Measurements from ENCODE around the gene USP24. TPM values are rescaled to one million over a fixed set of nuclear protein-coding genes. Genes with fewer than 3 reads are reported as not detected.

Gene USP24
- total RNA-seq, 1 donor from 2014 or later, result 44.6 TPM

- DNase-seq (ENCODE audit: low read depth, low spot score), result no peak
- Mint-ChIP-seq H3K4me3 (no peak overlapping the region), H3K27me3 (ENCODE audit: low read depth) (no peaks in the 10 kb centered on the region), H3K4me1 (no peaks in the 10 kb centered on the region), H3K36me3 (ENCODE audit: low read depth) (peaks cover 19% of the 10 kb centered on the region), H3K27ac (ENCODE audit: unreplicated experiment) (peak overlapping the region; percentile 67), H3K9me3 (no peaks in the 10 kb centered on the region)
- no peak for TF ChIP-seq CTCF (conservative IDR thresholded peaks at IDR 0.05)
Observed at GRCh38 chr1:55087439-55087838, 127.7 kb downstream of the USP24 start.

- Mint-ChIP-seq H3K36me3 (ENCODE audit: low read depth) (peaks cover 10% of the 10 kb centered on the region), H3K4me1 (no peaks in the 10 kb centered on the region), H3K27ac (ENCODE audit: unreplicated experiment) (no peak overlapping the region), H3K27me3 (ENCODE audit: low read depth) (no peaks in the 10 kb centered on the region), H3K4me3 (no peak overlapping the region), H3K9me3 (no peaks in the 10 kb centered on the region)
- no peak for TF ChIP-seq CTCF (conservative IDR thresholded peaks at IDR 0.05)
- DNase-seq (ENCODE audit: low read depth, low spot score), result no peak
Observed at GRCh38 chr1:55084257-55084656, 130.9 kb downstream of the USP24 start.

GRCh38 chr1:55081905-55082296, 133.3 kb downstream of the USP24 start:
- Mint-ChIP-seq H3K4me1 (no peaks in the 10 kb centered on the region), H3K9me3 (no peaks in the 10 kb centered on the region), H3K36me3 (ENCODE audit: low read depth) (peaks cover 6% of the 10 kb centered on the region), H3K27me3 (ENCODE audit: low read depth) (no peaks in the 10 kb centered on the region), H3K4me3 (no peak overlapping the region), H3K27ac (ENCODE audit: unreplicated experiment) (no peak overlapping the region)
- no peak for TF ChIP-seq CTCF (conservative IDR thresholded peaks at IDR 0.05)
- no peak for DNase-seq (ENCODE audit: low read depth, low spot score)

GRCh38 chr1:55081188-55081904, 133.8 kb downstream of the USP24 start:
- Mint-ChIP-seq H3K4me3 (no peak overlapping the region), H3K9me3 (no peaks in the 10 kb centered on the region), H3K36me3 (ENCODE audit: low read depth) (peaks cover 6% of the 10 kb centered on the region), H3K27me3 (ENCODE audit: low read depth) (no peaks in the 10 kb centered on the region), H3K4me1 (no peaks in the 10 kb centered on the region), H3K27ac (ENCODE audit: unreplicated experiment) (no peak overlapping the region)
- no peak for TF ChIP-seq CTCF (conservative IDR thresholded peaks at IDR 0.05)
- DNase-seq (ENCODE audit: low read depth, low spot score), result no peak

GRCh38 chr1:55079651-55080050, 135.5 kb downstream of the USP24 start:
- no peaks in the 10 kb centered on the region for H3K4me1 Mint-ChIP-seq
- H3K27me3 Mint-ChIP-seq (ENCODE audit: low read depth), result no peaks in the 10 kb centered on the region
- no peaks in the 10 kb centered on the region for H3K9me3 Mint-ChIP-seq
- peaks cover 4% of the 10 kb centered on the region for H3K36me3 Mint-ChIP-seq (ENCODE audit: low read depth)
- DNase-seq (ENCODE audit: low read depth, low spot score), result no peak
- no peak overlapping the region for H3K4me3 Mint-ChIP-seq
- no peak overlapping the region for H3K27ac Mint-ChIP-seq (ENCODE audit: unreplicated experiment)
- TF ChIP-seq CTCF (conservative IDR thresholded peaks at IDR 0.05), result no peak
